Thymus (tissue), 11 donors: ENCODE data around the gene TXNDC11. TPM values are rescaled to one million over a fixed set of nuclear protein-coding genes. Genes with fewer than 3 reads are reported as not detected.
A peak's percentile ranks its signal among the peaks of the same experiment; 100 is the strongest.

Source experiments
- DNase-seq, 9 donors: peaks; one replicate each; pipeline ENCODE4 v3.0.0-alpha.2; 2013; ENCODE audit warnings: low spot score in 9 of 9, low read depth in 6 of 9, missing footprints in 1 of 9
- H3K27ac ChIP-seq, 2 donors: one replicate each; pipeline ENCODE4 v1.5.1; 2013; ENCODE audit warnings: control low read depth in 1 of 2, low read depth in 1 of 2, low read length in 1 of 2, mild to moderate bottlenecking in 1 of 2, moderate library complexity in 1 of 2
- H3K27me3 ChIP-seq, 2 donors: one replicate each; pipeline ENCODE4 v1.5.1; 2013; ENCODE audit warnings: low read length in 1 of 2; ENCODE audit not compliant: control insufficient read depth in 2 of 2, insufficient read depth in 1 of 2
- H3K36me3 ChIP-seq, 2 donors: one replicate each; pipeline ENCODE4 v1.5.1; 2013; ENCODE audit warnings: low read length in 1 of 2, mild to moderate bottlenecking in 1 of 2, moderate library complexity in 1 of 2; ENCODE audit not compliant: control insufficient read depth in 2 of 2, insufficient read depth in 2 of 2
- H3K4me1 ChIP-seq, 2 donors: one replicate each; pipeline ENCODE4 v1.5.1; 2013; ENCODE audit warnings: low read length in 2 of 2; ENCODE audit not compliant: control insufficient read depth in 2 of 2, insufficient read depth in 2 of 2
- H3K4me3 ChIP-seq, 2 donors: one replicate each; pipeline ENCODE4 v1.5.1; 2013; ENCODE audit warnings: low read length in 2 of 2, control low read depth in 1 of 2, mild to moderate bottlenecking in 1 of 2
- H3K9me3 ChIP-seq, 2 donors: one replicate each; pipeline ENCODE4 v1.5.1; 2013; ENCODE audit warnings: low read length in 1 of 2, mild to moderate bottlenecking in 1 of 2; ENCODE audit not compliant: control insufficient read depth in 2 of 2, insufficient read depth in 1 of 2
- WGBS: extraction: QIAGEN DNeasy Blood & Tissue Kit; methylation state at CpG from one replicate; pipeline ENCODE4 v1.1.7; 2013; 5-methylcytosine and 5-hydroxymethylcytosine counted together
- polyA plus RNA-seq: library from polyadenylated mRNA; stranded (reverse); fragments of 200-250 nt; gene quantifications from one replicate; pipeline ENCODE4 v1.2.3, GENCODE V29; 2013
- total RNA-seq: library from RNA; stranded (reverse); fragments of 120-200 nt; gene quantifications from one replicate; pipeline ENCODE4 v1.2.4, GENCODE V29; 2013
- donor health status: healthy.

Gene TXNDC11
- total and polyA plus RNA-seq, 2 donors: 22.9 to 46.4 TPM

DNA sequence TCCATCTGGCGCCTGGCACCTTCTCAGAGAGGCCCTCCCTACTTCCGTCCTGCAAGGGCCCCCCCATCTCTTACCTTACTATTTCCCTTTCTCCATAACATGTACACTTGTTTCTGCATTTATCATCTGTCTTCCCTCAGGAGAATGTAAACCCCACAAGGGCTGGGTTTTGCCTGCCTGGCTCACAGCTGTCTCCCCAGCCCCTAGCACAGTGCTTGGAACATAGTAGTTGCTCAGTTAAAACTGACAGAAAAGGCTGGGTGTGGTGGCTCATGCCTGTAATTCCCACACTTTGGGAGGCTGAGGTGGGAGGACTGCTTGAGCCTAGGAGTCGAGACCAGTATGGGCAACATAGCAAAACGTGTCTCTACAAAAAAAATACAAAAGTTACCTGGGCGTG lies 80.1 kb downstream of the TXNDC11 start:
- peaks cover 37 to 66% of the 10 kb centered on the region in 2 donors for H3K4me1 ChIP-seq
- H3K27ac ChIP-seq: no peak overlapping the region
- no peaks in the 10 kb centered on the region for H3K27me3 ChIP-seq
- WGBS: over 99% methylated on average over 5 of the region's 5 CpGs
- H3K9me3 ChIP-seq: no peaks in the 10 kb centered on the region
- no peak for DNase-seq
- no peaks in the 10 kb centered on the region for H3K36me3 ChIP-seq
- no peak overlapping the region for H3K4me3 ChIP-seq

GRCh38 chr16:11660565-11660964 lies 82.1 kb downstream of the TXNDC11 start:
- Histone ChIP-seq H3K27ac (no peak overlapping the region), H3K36me3 (no peaks in the 10 kb centered on the region), H3K4me3 (no peak overlapping the region), H3K27me3 (no peaks in the 10 kb centered on the region), H3K9me3 (no peaks in the 10 kb centered on the region), H3K4me1 (peaks cover 20 to 46% of the 10 kb centered on the region in 2 donors)
- DNase-seq: no peak
- WGBS: 64% methylated on average over 12 of the region's 12 CpGs

- peak overlapping the region; percentile 10 to 60 for H3K27ac ChIP-seq
- peaks cover 13 to 39% of the 10 kb centered on the region in 2 donors for H3K4me1 ChIP-seq
These were observed 83.6 kb downstream of the TXNDC11 start for GRCh38 chr16:11658896-11659708.

GRCh38 chr16:11657556-11657955 lies 85.1 kb downstream of the TXNDC11 start:
- Histone ChIP-seq H3K27ac (no peak overlapping the region), H3K9me3 (no peaks in the 10 kb centered on the region), H3K36me3 (no peaks in the 10 kb centered on the region), H3K4me1 (peaks cover 7 to 30% of the 10 kb centered on the region in 2 donors), H3K4me3 (no peak overlapping the region), H3K27me3 (no peaks in the 10 kb centered on the region)
- WGBS: 97% methylated on average over 8 of the region's 8 CpGs
- no peak for DNase-seq

More at GRCh38 chr16:11658896-11659708, 83.6 kb downstream of the TXNDC11 start:
- Histone ChIP-seq H3K36me3 (no peaks in the 10 kb centered on the region), H3K9me3 (no peaks in the 10 kb centered on the region), H3K4me3 (no peak overlapping the region), H3K27me3 (no peaks in the 10 kb centered on the region)
- WGBS: 94% methylated on average over 19 of the region's 19 CpGs
- no peak for DNase-seq

DNA sequence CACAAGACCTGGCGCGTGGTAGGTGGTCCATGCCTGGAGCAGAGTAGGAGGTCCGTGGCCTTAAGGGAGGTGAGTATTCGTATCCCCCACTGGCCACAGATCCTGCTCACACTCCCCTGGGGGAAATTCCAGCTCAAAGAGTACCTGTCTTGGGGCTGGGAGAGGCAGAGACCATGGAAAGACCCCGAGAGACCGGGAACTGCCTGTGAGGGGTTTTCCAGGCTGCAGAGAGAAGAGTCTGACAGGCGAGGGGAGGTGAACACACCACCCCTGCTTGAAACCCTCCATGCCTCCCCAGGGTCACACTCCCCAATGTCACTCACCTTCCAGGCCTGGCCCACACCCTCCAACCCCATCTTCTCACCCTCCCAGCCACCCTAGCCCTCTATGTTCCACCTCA lies 87.0 kb downstream of the TXNDC11 start:
- no peak for DNase-seq
- Histone ChIP-seq H3K4me1 (peaks cover 7 to 30% of the 10 kb centered on the region in 2 donors), H3K36me3 (no peaks in the 10 kb centered on the region), H3K27me3 (no peaks in the 10 kb centered on the region), H3K9me3 (no peaks in the 10 kb centered on the region), H3K27ac (peak overlapping the region in 1 of 2 donors; percentile 15), H3K4me3 (no peak overlapping the region)
- 96% methylated on average over 7 of the region's 7 CpGs for WGBS

- H3K27me3 ChIP-seq: no peaks in the 10 kb centered on the region
- WGBS: 82% methylated on average over 8 of the region's 8 CpGs
- DNase-seq: no peak
- no peaks in the 10 kb centered on the region for H3K9me3 ChIP-seq
- peaks cover 7 to 13% of the 10 kb centered on the region in 2 donors for H3K4me1 ChIP-seq
- no peak overlapping the region for H3K27ac ChIP-seq
- no peak overlapping the region for H3K4me3 ChIP-seq
- H3K36me3 ChIP-seq: no peaks in the 10 kb centered on the region
These were observed 90.9 kb downstream of the TXNDC11 start for GRCh38 chr16:11651796-11652195.

DNA sequence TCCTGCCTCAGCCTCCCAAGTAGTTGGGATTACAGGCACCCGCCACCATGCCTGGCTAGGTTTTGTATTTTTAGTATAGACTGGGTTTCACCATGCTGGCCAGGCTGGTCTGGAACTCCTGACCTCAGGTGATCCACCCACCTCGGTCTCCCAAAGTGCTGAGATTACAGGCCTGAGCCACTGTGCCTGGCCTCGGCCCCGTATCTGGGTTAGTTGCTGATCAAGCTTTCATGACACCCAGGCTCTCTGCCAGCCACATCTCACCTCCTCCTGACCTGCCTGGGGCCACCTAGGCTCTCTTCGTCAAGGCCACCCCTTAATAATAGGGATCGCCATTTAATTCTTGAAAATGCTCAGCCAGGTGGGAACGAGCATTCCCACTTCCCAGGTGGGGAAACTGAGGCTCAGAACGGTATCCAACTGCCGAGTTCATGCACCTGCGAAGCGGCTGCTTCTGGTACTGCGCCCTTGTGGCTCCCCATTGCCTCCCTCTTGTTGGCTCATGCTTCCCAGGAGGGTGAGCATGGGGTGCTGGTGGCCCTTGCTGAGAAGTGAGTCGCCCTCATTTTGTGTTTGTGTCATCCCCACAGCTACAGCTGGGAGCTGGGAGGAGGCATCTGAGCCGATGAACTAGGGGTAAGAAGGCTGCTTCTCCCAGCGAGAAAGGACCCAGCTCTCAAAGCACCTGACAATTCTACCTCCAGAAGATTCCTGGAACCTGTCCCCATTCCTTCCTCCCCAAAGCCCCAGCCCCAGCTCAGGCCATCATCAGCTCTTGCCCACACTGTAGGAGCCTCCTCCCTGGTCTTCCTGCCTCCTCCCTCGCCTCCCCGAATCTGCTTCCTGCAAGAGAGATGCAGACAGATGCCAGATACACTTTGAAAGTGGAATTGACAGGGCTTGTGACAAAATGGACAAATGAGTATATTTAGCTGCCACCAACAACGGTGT lies 91.7 kb downstream of the TXNDC11 start:
- H3K4me3 ChIP-seq: no peak overlapping the region
- H3K27ac ChIP-seq: no peak overlapping the region
- no peaks in the 10 kb centered on the region for H3K9me3 ChIP-seq
- DNase-seq: no peak
- no peaks in the 10 kb centered on the region for H3K36me3 ChIP-seq
- H3K4me1 ChIP-seq: peaks cover 7 to 13% of the 10 kb centered on the region in 2 donors
- 86% methylated on average over 18 of the region's 18 CpGs for WGBS
- H3K27me3 ChIP-seq: no peaks in the 10 kb centered on the region

- no peaks in the 10 kb centered on the region for H3K27me3 ChIP-seq
- H3K36me3 ChIP-seq: no peaks in the 10 kb centered on the region
- 95% methylated on average over 7 of the region's 7 CpGs for WGBS
- no peak overlapping the region for H3K4me3 ChIP-seq
- no peaks in the 10 kb centered on the region for H3K9me3 ChIP-seq
- no peak overlapping the region for H3K27ac ChIP-seq
- peaks cover 2 to 6% of the 10 kb centered on the region in 2 donors for H3K4me1 ChIP-seq
- DNase-seq: no peak
These were observed 93.4 kb downstream of the TXNDC11 start for GRCh38 chr16:11649276-11649675.

GRCh38 chr16:11642765-11643116 lies 99.9 kb downstream of the TXNDC11 start:
- Histone ChIP-seq H3K4me3 (no peak overlapping the region), H3K4me1 (peaks cover 4 to 16% of the 10 kb centered on the region in 2 donors), H3K27ac (no peak overlapping the region), H3K27me3 (no peaks in the 10 kb centered on the region), H3K36me3 (no peaks in the 10 kb centered on the region), H3K9me3 (peaks cover 0 to 4% of the 10 kb centered on the region in 2 donors)
- 84% methylated on average over 4 of the region's 4 CpGs for WGBS
- DNase-seq: no peak
